Glutamatergic neuron (in vitro differentiated cells): ENCODE measurements around the gene SPATS1. TPM values are rescaled to one million over a fixed set of nuclear protein-coding genes. Genes with fewer than 3 reads are reported as not detected.
"Not testable (repeated sequence)": the region's sequence is repeated elsewhere in the genome, so short reads cannot be mapped to it uniquely, and the experiment has no call there.

Experiments used
- DNase-seq: peaks from one replicate; pipeline ENCODE4 v3.0.0; 2022
- H3K27ac Mint-ChIP-seq: one replicate; pipeline ENCODE4 v1.8.0; 2020; ENCODE audit warnings: mild to moderate bottlenecking, mixed read lengths, inconsistent platforms; ENCODE audit not compliant: unreplicated experiment
- H3K27me3 Mint-ChIP-seq: one replicate; pipeline ENCODE4 v1.8.0; 2020; ENCODE audit warnings: mild to moderate bottlenecking, moderate library complexity, mixed read lengths, inconsistent platforms; ENCODE audit not compliant: unreplicated experiment
- H3K36me3 Mint-ChIP-seq: one replicate; pipeline ENCODE4 v1.8.0; 2020; ENCODE audit warnings: mild to moderate bottlenecking, mixed read lengths, inconsistent platforms; ENCODE audit not compliant: unreplicated experiment
- H3K4me1 Mint-ChIP-seq: one replicate; pipeline ENCODE4 v1.8.0; 2020; ENCODE audit warnings: mild to moderate bottlenecking, low read depth, mixed read lengths, inconsistent platforms; ENCODE audit not compliant: unreplicated experiment
- H3K4me3 Mint-ChIP-seq: one replicate; pipeline ENCODE4 v1.8.0; 2020; ENCODE audit warnings: mild to moderate bottlenecking, mixed read lengths, inconsistent platforms; ENCODE audit not compliant: unreplicated experiment
- H3K9me3 Mint-ChIP-seq: one replicate; pipeline ENCODE4 v1.8.0; 2020; ENCODE audit warnings: mild to moderate bottlenecking, moderate library complexity, mixed read lengths, inconsistent platforms; ENCODE audit not compliant: unreplicated experiment
- CTCF ChIP-seq: fragments of 200-600 bp; sonication (generic); IDR thresholded peaks from one replicate; pipeline ENCODE4 v1.5.0; 2021; ENCODE audit not compliant: partially characterized antibody, unreplicated experiment
- total RNA-seq: library from RNA; stranded (reverse); fragmentation: NEBNext Ultra II Directional; extraction: Animal tissue kit (Norgen Biotek cat#: 25700); gene quantifications from one replicate; pipeline ENCODE4 v1.2.1, GENCODE V29; 2021; ENCODE audit not compliant: unreplicated experiment

The SPATS1 gene
- total RNA-seq, 1 donor from 2014 or later = not detected

DNA sequence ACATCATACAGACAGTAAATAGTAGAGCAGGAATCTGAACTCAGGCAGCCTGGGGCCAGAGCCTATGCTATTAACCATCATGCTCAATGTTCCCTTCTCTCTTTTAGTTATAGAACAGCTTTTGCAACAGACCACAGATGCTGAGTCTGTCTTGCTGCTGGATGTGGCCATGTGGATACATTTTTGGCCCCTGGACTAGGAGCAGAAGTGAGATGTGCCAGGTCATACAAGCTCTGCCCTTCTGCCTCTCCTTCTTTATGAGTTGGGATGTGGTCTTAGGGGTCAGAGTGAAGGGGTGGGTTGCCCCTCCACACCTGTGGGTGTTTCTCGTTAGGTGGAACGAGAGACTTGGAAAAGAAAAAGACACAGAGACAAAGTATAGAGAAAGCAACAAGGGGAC, 14.7 kb upstream of the SPATS1 start:
- Mint-ChIP-seq H3K9me3 (peaks cover 10% of the 10 kb centered on the region), H3K4me1 (peaks cover 29% of the 10 kb centered on the region), H3K27ac (peak overlapping the region; percentile 97), H3K36me3 (no peaks in the 10 kb centered on the region), H3K27me3 (peaks cover 5% of the 10 kb centered on the region), H3K4me3 (peak overlapping the region; percentile 78)
- TF ChIP-seq CTCF = no peak
- DNase-seq = no peak

- DNase-seq, H3K36me3 Mint-ChIP-seq, H3K9me3 Mint-ChIP-seq, H3K27me3 Mint-ChIP-seq: not testable (repeated sequence)
- peaks cover 34% of the 10 kb centered on the region for H3K4me1 Mint-ChIP-seq
- H3K4me3 Mint-ChIP-seq = peak overlapping the region; percentile 78
- peak overlapping the region; percentile 97 for H3K27ac Mint-ChIP-seq
Observed at GRCh38 chr6:44328203-44328602, 14.2 kb upstream of the SPATS1 start.

DNA sequence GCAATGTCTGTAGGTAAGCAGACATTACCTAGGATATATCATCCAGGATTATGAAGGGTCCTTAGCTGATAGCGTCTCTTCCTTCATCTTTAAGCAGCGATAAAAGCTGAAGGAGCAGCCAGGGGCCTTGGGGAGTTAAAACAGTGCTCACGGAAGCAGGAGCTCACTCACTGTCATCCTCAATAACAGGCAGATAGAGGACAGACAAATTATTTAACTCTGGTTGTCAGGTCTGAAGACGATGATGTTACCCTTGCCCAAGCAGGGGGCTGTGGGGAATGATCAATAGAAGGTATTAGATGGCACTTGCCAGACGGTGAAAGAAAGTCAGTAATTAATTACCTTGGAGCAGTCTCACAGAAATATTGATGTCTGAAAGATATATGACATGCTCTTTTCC, 12.6 kb upstream of the SPATS1 start:
- Mint-ChIP-seq H3K27me3 (peaks cover 5% of the 10 kb centered on the region), H3K36me3 (no peaks in the 10 kb centered on the region), H3K27ac (peak overlapping the region; percentile 43), H3K4me3 (no peak overlapping the region), H3K9me3 (peaks cover 10% of the 10 kb centered on the region), H3K4me1 (peaks cover 37% of the 10 kb centered on the region)
- TF ChIP-seq CTCF = no peak
- DNase-seq = no peak

DNA sequence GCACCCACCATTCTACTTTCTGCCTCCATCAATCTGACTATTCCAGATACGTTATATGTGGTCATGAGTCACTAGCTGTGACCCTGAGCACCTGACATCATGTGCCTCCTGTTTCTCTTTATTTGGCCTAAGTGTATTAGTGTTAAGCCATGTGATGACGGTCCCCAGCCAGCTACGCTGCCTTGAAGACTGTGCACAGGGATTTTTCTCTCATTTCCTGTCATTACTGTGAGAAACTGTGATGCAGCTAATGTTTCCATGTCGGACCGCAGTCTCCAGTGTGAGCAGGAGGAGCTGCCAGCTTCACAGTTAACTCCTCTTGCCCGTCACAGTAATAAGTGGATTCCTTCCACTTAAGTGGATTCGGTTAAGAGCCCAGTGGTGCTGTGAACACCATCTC, 9.9 kb upstream of the SPATS1 start:
- peaks cover 5% of the 10 kb centered on the region for H3K27me3 Mint-ChIP-seq
- peaks cover 9% of the 10 kb centered on the region for H3K9me3 Mint-ChIP-seq
- DNase-seq = no peak
- H3K27ac Mint-ChIP-seq = peak overlapping the region; percentile 39
- peaks cover 31% of the 10 kb centered on the region for H3K4me1 Mint-ChIP-seq
- no peak overlapping the region for H3K4me3 Mint-ChIP-seq
- no peaks in the 10 kb centered on the region for H3K36me3 Mint-ChIP-seq
- TF ChIP-seq CTCF = no peak

DNA sequence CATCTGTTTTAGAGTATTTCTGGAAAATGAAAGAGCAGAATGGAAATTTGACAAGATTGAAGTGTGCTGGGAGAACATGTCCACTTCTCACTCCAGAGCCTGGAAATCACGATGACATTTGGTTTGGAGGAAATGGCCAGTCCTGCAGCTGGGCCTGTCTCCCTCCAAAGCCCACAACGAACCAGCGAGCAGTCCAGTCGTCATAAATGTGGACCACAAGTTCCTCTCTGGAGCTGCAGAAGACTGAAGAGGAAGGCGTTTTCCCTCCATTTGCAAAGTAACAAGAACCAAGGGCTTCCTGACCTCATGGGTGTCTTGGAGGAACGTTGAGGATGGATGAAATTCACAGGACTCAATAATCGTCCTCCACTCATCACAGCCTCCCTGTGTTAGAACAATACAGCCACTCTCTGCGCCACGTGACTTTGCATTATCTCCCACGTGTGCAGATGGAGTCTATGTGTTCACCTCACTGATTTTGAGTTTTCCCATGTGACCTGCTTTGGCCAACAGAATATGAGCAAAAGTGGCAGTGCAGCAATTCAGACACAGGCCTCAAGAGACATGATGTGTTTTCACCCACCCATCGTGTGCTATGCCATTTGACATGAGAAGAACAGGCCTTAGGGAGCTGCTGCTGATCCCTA, 9.1 kb upstream of the SPATS1 start:
- no peaks in the 10 kb centered on the region for H3K36me3 Mint-ChIP-seq
- peaks cover 26% of the 10 kb centered on the region for H3K4me1 Mint-ChIP-seq
- TF ChIP-seq CTCF = no peak
- H3K27ac Mint-ChIP-seq = peak overlapping the region; percentile 13
- peaks cover 4% of the 10 kb centered on the region for H3K9me3 Mint-ChIP-seq
- DNase-seq = no peak
- H3K27me3 Mint-ChIP-seq = no peaks in the 10 kb centered on the region
- H3K4me3 Mint-ChIP-seq = no peak overlapping the region
